Mesenchymal stem cell (in vitro differentiated cells and primary cell): ENCODE data around the gene PAX3.

ENCODE experiments used
- DNase-seq: peaks from one replicate; pipeline ENCODE4 v3.0.0-alpha.2; 2013
- H2AFZ ChIP-seq: one replicate; pipeline ENCODE4 v1.6.1; 2013; ENCODE audit warnings: low read depth, mild to moderate bottlenecking, control low read depth, inconsistent platforms, low read length, moderate library complexity
- H2AK5ac ChIP-seq: 2 replicates; pipeline ENCODE4 v1.6.1; 2013; ENCODE audit warnings: low read length, moderate library complexity, mild to moderate bottlenecking, inconsistent platforms; ENCODE audit not compliant: severe bottlenecking
- H2BK120ac ChIP-seq: one replicate; pipeline ENCODE4 v1.6.1; 2013; ENCODE audit warnings: low read depth, mild to moderate bottlenecking, inconsistent platforms, low read length, moderate library complexity
- H2BK12ac ChIP-seq, 2 experiments: one replicate each; pipeline ENCODE4 v1.6.1; 2013; ENCODE audit warnings: inconsistent platforms in 2 of 2, low read length in 2 of 2, mild to moderate bottlenecking in 2 of 2, moderate library complexity in 2 of 2, control low read depth in 1 of 2
- H2BK15ac ChIP-seq: one replicate; pipeline ENCODE4 v1.6.1; 2013; ENCODE audit warnings: mild to moderate bottlenecking, low read depth, inconsistent platforms; ENCODE audit not compliant: poor library complexity, severe bottlenecking
- H2BK5ac ChIP-seq: 2 replicates; pipeline ENCODE4 v1.6.1; 2013; ENCODE audit warnings: low read depth, mild to moderate bottlenecking, low read length, control low read depth, inconsistent platforms; ENCODE audit not compliant: poor library complexity, severe bottlenecking
- H3K14ac ChIP-seq, 2 experiments: one replicate each; pipeline ENCODE4 v1.6.1; 2013; ENCODE audit warnings: inconsistent platforms in 2 of 2, low read length in 2 of 2, control low read depth in 1 of 2, mild to moderate bottlenecking in 1 of 2, moderate library complexity in 1 of 2
- H3K18ac ChIP-seq, 2 experiments: one replicate each; pipeline ENCODE4 v1.6.1; 2013; ENCODE audit warnings: inconsistent platforms in 2 of 2, low read length in 2 of 2, control low read depth in 1 of 2, low read depth in 1 of 2, mild to moderate bottlenecking in 1 of 2
- H3K23ac ChIP-seq, 2 experiments: one replicate each; pipeline ENCODE4 v1.6.1; 2013; ENCODE audit warnings: inconsistent platforms in 2 of 2, low read length in 2 of 2, mild to moderate bottlenecking in 2 of 2, moderate library complexity in 2 of 2, control low read depth in 1 of 2
- H3K27ac ChIP-seq: 2 replicates; pipeline ENCODE4 v1.5.1; 2013; ENCODE audit warnings: mild to moderate bottlenecking, moderate library complexity, low read length, control low read depth, inconsistent platforms; ENCODE audit not compliant: poor library complexity, severe bottlenecking
- H3K27me3 ChIP-seq, 2 experiments: 2 replicates each; pipeline versions ENCODE4 v1.6.1 to v1.7.0; 2013; ENCODE audit warnings: low read length in 2 of 2, mild to moderate bottlenecking in 2 of 2, moderate library complexity in 2 of 2, control low read depth in 1 of 2, inconsistent platforms in 1 of 2; ENCODE audit not compliant: control insufficient read depth in 1 of 2, insufficient read depth in 1 of 2
- H3K36me3 ChIP-seq, 2 experiments: 2 replicates each; pipeline versions ENCODE4 v1.6.1 to v1.7.0; 2013; ENCODE audit warnings: low read length in 2 of 2, control low read depth in 1 of 2, inconsistent platforms in 1 of 2, low read depth in 1 of 2, mild to moderate bottlenecking in 1 of 2; ENCODE audit not compliant: insufficient read depth in 2 of 2, control insufficient read depth in 1 of 2
- H3K4ac ChIP-seq, 2 experiments: one replicate each; pipeline ENCODE4 v1.6.1; 2013; ENCODE audit warnings: inconsistent platforms in 2 of 2, low read length in 2 of 2, mild to moderate bottlenecking in 2 of 2, moderate library complexity in 2 of 2, control low read depth in 1 of 2, low read depth in 1 of 2
- H3K4me1 ChIP-seq: 2 replicates; pipeline ENCODE4 v1.6.1; 2013; ENCODE audit warnings: low read depth, low read length, control low read depth; ENCODE audit not compliant: control insufficient read depth, insufficient read depth
- H3K4me2 ChIP-seq: 2 replicates; pipeline ENCODE4 v1.6.1; 2013; ENCODE audit warnings: low read length, mild to moderate bottlenecking, inconsistent platforms; ENCODE audit not compliant: poor library complexity, severe bottlenecking
- H3K4me3 ChIP-seq, 2 experiments: 2 replicates each; pipeline versions ENCODE4 v1.5.1 to v1.7.0; 2013; ENCODE audit warnings: low read length in 2 of 2, mild to moderate bottlenecking in 2 of 2, control low read depth in 1 of 2, low read depth in 1 of 2; ENCODE audit not compliant: insufficient read depth in 1 of 2
- H3K79me1 ChIP-seq: replicated peaks from 2 replicates; pipeline ENCODE4 v1.6.1; 2013; ENCODE audit warnings: mild to moderate bottlenecking, control low read depth, low read length, inconsistent platforms; ENCODE audit not compliant: poor library complexity, severe bottlenecking
- H3K9ac ChIP-seq: 2 replicates; pipeline ENCODE4 v1.7.0; 2013; ENCODE audit warnings: mild to moderate bottlenecking, low read length, moderate library complexity
- H3K9me3 ChIP-seq: 2 replicates; pipeline ENCODE4 v1.7.0; 2013; ENCODE audit warnings: mild to moderate bottlenecking, low read length; ENCODE audit not compliant: control insufficient read depth
- H4K8ac ChIP-seq: one replicate; pipeline ENCODE4 v1.6.1; 2013; ENCODE audit warnings: inconsistent platforms, mild to moderate bottlenecking, low read length, moderate library complexity
- H4K91ac ChIP-seq: one replicate; pipeline ENCODE4 v1.6.1; 2013; ENCODE audit warnings: mild to moderate bottlenecking, low read length, inconsistent platforms
- WGBS: methylation state at CpG from one replicate; pipeline ENCODE4 v1.1.7; 2013; ENCODE audit warnings: mixed read lengths; 5-methylcytosine and 5-hydroxymethylcytosine counted together

Gene PAX3

DNA sequence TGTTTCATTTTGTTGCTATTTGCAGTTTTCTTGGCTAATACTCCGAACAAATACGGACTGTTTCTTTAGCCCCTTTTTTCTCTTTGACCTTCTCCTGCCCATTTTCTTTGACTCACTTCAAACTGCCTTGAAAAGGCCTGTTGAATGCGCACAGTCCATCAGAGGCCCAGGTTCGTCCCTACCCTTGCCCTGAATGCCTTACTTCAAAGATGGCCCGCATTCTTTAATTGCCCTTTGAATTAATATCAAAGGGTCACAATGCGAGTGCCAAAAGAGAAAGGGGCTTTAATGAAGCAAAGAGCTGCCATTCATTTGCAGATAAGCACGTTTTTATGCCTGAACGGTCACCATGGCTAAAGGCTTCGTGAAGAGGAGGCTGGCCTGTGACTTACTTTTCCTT is 29.7 kb downstream of the PAX3 start:
- no peak overlapping the region for H2BK5ac ChIP-seq

DNA sequence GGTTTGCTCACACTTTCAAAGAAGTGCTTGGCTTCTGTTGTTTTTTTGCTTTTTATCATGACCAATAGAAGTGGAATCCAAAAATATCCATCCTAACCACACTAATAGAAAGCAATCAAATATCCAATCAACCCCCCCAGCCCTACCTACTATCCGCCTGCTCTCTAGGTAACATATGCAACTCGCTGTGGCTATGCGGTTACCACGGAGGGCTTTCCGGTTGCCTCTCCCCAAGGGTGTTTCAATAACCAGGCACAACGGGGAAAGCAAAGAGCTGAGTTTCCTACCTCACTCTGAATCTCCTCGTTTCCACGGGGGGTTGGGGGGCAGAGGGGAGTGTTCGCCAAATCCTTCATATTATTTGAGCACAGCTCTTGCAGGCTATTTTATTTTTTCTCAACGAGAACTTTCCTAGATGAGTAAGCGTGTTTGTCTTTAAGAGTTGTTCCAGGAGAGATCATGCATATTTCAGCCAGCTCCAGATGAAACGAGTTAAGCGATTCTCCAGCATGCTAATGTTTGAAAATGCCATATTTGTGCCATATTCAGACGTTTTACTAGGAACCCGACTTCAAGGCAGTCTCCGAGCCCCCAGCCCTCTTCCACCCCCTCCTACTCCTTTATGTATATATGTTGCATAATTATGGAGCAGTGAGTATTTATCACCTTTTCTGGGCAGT is 30.3 kb downstream of the PAX3 start:
- Histone ChIP-seq H2AFZ (no peak overlapping the region), H4K91ac (no peak overlapping the region), H2AK5ac (no peak overlapping the region), H3K9me3 (peaks cover 4% of the 10 kb centered on the region), H3K4me1 (no peaks in the 10 kb centered on the region), H3K36me3 (no peaks in the 10 kb centered on the region), H2BK12ac (no peak overlapping the region), H2BK120ac (no peak overlapping the region), H3K4me2 (no peak overlapping the region), H3K9ac (no peak overlapping the region), H3K79me1 (no peaks in the 10 kb centered on the region), H4K8ac (no peak overlapping the region), H3K18ac (no peak overlapping the region), H2BK15ac (no peak overlapping the region), H3K4me3 (no peak overlapping the region), H2BK5ac (no peak overlapping the region), H3K23ac (no peak overlapping the region), H3K4ac (no peak overlapping the region), H3K14ac (no peak overlapping the region), H3K27me3 (peaks cover 7 to 23% of the 10 kb centered on the region in 2 experiments), H3K27ac (no peak overlapping the region)
- DNase-seq = no peak
- 52% methylated on average over 11 of the region's 16 CpGs for WGBS

More for the DNA sequence above, 29.7 kb downstream of the PAX3 start:
- Histone ChIP-seq H2AFZ (no peak overlapping the region), H3K36me3 (no peaks in the 10 kb centered on the region), H3K23ac (no peak overlapping the region), H3K4me3 (no peak overlapping the region), H3K14ac (no peak overlapping the region), H3K79me1 (no peaks in the 10 kb centered on the region), H3K27ac (no peak overlapping the region), H4K91ac (no peak overlapping the region), H4K8ac (no peak overlapping the region), H3K9ac (no peak overlapping the region), H3K4me1 (no peaks in the 10 kb centered on the region), H2BK12ac (no peak overlapping the region), H3K4ac (no peak overlapping the region), H3K4me2 (no peak overlapping the region), H2BK15ac (no peak overlapping the region), H2AK5ac (no peak overlapping the region), H3K27me3 (peaks cover 7 to 23% of the 10 kb centered on the region in 2 experiments), H2BK120ac (no peak overlapping the region), H3K9me3 (peaks cover 4% of the 10 kb centered on the region), H3K18ac (no peak overlapping the region)
- DNase-seq = no peak
- WGBS = 60% methylated on average over 9 of the region's 9 CpGs

- no peak for DNase-seq
- Histone ChIP-seq H3K36me3 (no peaks in the 10 kb centered on the region), H3K4me2 (no peak overlapping the region), H2AFZ (no peak overlapping the region), H4K8ac (no peak overlapping the region), H3K79me1 (no peaks in the 10 kb centered on the region), H3K23ac (no peak overlapping the region), H3K18ac (no peak overlapping the region), H2BK12ac (no peak overlapping the region), H2AK5ac (no peak overlapping the region), H3K4me1 (no peaks in the 10 kb centered on the region), H3K4ac (no peak overlapping the region), H3K9ac (no peak overlapping the region), H3K27me3 (peaks cover 7 to 20% of the 10 kb centered on the region in 2 experiments), H2BK120ac (no peak overlapping the region), H4K91ac (no peak overlapping the region), H3K14ac (no peak overlapping the region), H2BK15ac (no peak overlapping the region), H3K27ac (no peak overlapping the region), H3K4me3 (no peak overlapping the region), H2BK5ac (no peak overlapping the region), H3K9me3 (peaks cover 4% of the 10 kb centered on the region)
- WGBS = 56% methylated on average over 3 of the region's 4 CpGs
Measured at GRCh38 chr2:222264791-222265320, 33.9 kb downstream of the PAX3 start.

- Histone ChIP-seq H3K79me1 (no peaks in the 10 kb centered on the region), H2BK15ac (no peak overlapping the region), H3K4me2 (no peak overlapping the region), H3K4me3 (no peak overlapping the region), H3K23ac (no peak overlapping the region), H3K14ac (no peak overlapping the region), H3K27me3 (peaks cover 0 to 4% of the 10 kb centered on the region in 2 experiments), H3K9me3 (peaks cover 4% of the 10 kb centered on the region), H3K27ac (no peak overlapping the region), H2BK120ac (no peak overlapping the region), H3K4me1 (no peaks in the 10 kb centered on the region), H3K9ac (no peak overlapping the region), H4K8ac (no peak overlapping the region), H3K18ac (no peak overlapping the region), H4K91ac (no peak overlapping the region), H2BK12ac (no peak overlapping the region), H2AFZ (no peak overlapping the region), H2BK5ac (no peak overlapping the region), H2AK5ac (no peak overlapping the region), H3K4ac (no peak overlapping the region), H3K36me3 (no peaks in the 10 kb centered on the region)
- DNase-seq = no peak
- WGBS = 100% methylated on average over 1 of the region's 2 CpGs
Measured at GRCh38 chr2:222261504-222261903, 37.3 kb downstream of the PAX3 start.
